Esophagus muscularis mucosa (tissue), 4 donors: ENCODE data around the gene CUBN. TPM values are rescaled to one million over a fixed set of nuclear protein-coding genes. Genes with fewer than 3 reads are reported as not detected.

Experiments
- DNase-seq: peaks from one replicate; pipeline ENCODE4 v3.0.0-alpha.2; 2017; ENCODE audit errors: extremely low spot score
- H3K27ac ChIP-seq, 4 donors: fragments of 200-600 bp; sonication (generic); replicated peaks in 1 of 4; 1 replicate in 3 of 4; 2 replicates in 1 of 4; pipeline ENCODE4 v1.5.1; 2016 to 2019; ENCODE audit warnings: mild to moderate bottlenecking in 1 of 4
- H3K27me3 ChIP-seq, 4 donors: fragments of 200-600 bp; sonication (generic); one replicate each; pipeline versions ENCODE4 v1.5.1 to v1.6.0; 2016 to 2019
- H3K36me3 ChIP-seq, 4 donors: fragments of 200-600 bp; sonication (generic); one replicate each; pipeline ENCODE4 v1.5.1; 2016 to 2019
- H3K4me1 ChIP-seq, 4 donors: fragments of 200-600 bp; sonication (generic); one replicate each; pipeline ENCODE4 v1.5.1; 2016 to 2019
- H3K4me3 ChIP-seq, 4 donors: fragments of 200-600 bp; sonication (generic); 1 replicate in 2 of 4; 2 replicates in 2 of 4; pipeline ENCODE4 v1.5.1; 2016 to 2019; ENCODE audit warnings: mild to moderate bottlenecking in 4 of 4, moderate library complexity in 1 of 4
- H3K9me3 ChIP-seq, 4 donors: fragments of 200-600 bp; sonication (generic); 1 replicate in 3 of 4; 2 replicates in 1 of 4; pipeline ENCODE4 v1.5.1; 2016 to 2019
- CTCF ChIP-seq, 3 experiments: fragments of 200-600 bp in 2 of 3; fragments of 450-650 bp in 1 of 3; sonication (generic) in 2 of 3; IDR thresholded peaks; one replicate each; pipeline ENCODE4 v1.5.1; 2017 to 2019; ENCODE audit warnings: antibody characterized with exemption in 3 of 3, mild to moderate bottlenecking in 2 of 3, moderate library complexity in 1 of 3
- EP300 ChIP-seq: sonication (generic); formaldehyde crosslinking; IDR thresholded peaks from one replicate; pipeline ENCODE4 v1.6.1; 2017; ENCODE audit warnings: antibody characterized with exemption
- POLR2A ChIP-seq: fragments of 450-650 bp; IDR thresholded peaks from one replicate; pipeline ENCODE4 v1.6.1; 2017; ENCODE audit warnings: antibody characterized with exemption, moderate library complexity, mild to moderate bottlenecking, low read depth
- POLR2AphosphoS5 ChIP-seq, 2 donors: sonication (generic); formaldehyde crosslinking; IDR thresholded peaks; one replicate each; pipeline ENCODE4 v1.6.1; 2017; ENCODE audit warnings: antibody characterized with exemption in 2 of 2
- WGBS: methylation state at CpG from one replicate; pipeline ENCODE4 v1.1.5; 2018; 5-methylcytosine and 5-hydroxymethylcytosine counted together
- intact Hi-C: fragments of 100-400 bp; cut with DNase I; formaldehyde crosslinking; loops from one replicate; pipeline ENCODE4 v1.15.1; 2023
- total RNA-seq, 4 donors: library from RNA; depleted of rRNA; stranded (reverse); fragments of >200 nt; gene quantifications; one replicate each; pipeline versions ENCODE4 v1.1.0 to v1.2.1, GENCODE V29; 2016

The CUBN gene
- total RNA-seq, 4 donors from 2014 or later: 1.3 to 4.6 (median 2.3) TPM

- Histone ChIP-seq H3K4me3 (no peak overlapping the region), H3K36me3 (no peaks in the 10 kb centered on the region), H3K27me3 (no peaks in the 10 kb centered on the region), H3K4me1 (no peaks in the 10 kb centered on the region), H3K27ac (no peak overlapping the region), H3K9me3 (no peaks in the 10 kb centered on the region)
- intact Hi-C loops: no loop called here
- DNase-seq: no peak
- WGBS: 83% methylated on average over 1 of the region's 1 CpG
- TF ChIP-seq POLR2AphosphoS5 (IDR thresholded peaks at IDR 0.05) (no peak), POLR2A (no peak), CTCF (IDR thresholded peaks at IDR 0.05) (no peak), EP300 (no peak)
Measured at GRCh38 chr10:16902606-16903005, 227.0 kb downstream of the CUBN start.

GRCh38 chr10:16901106-16901505 lies 228.5 kb downstream of the CUBN start:
- Histone ChIP-seq H3K27ac (no peak overlapping the region), H3K4me3 (no peak overlapping the region), H3K4me1 (no peaks in the 10 kb centered on the region), H3K9me3 (no peaks in the 10 kb centered on the region), H3K36me3 (no peaks in the 10 kb centered on the region), H3K27me3 (no peaks in the 10 kb centered on the region)
- TF ChIP-seq EP300 (no peak), POLR2AphosphoS5 (IDR thresholded peaks at IDR 0.05) (no peak), CTCF (IDR thresholded peaks at IDR 0.05) (no peak), POLR2A (no peak)
- intact Hi-C loops: no loop called here
- 50% methylated on average over 2 of the region's 2 CpGs for WGBS
- no peak for DNase-seq

DNA sequence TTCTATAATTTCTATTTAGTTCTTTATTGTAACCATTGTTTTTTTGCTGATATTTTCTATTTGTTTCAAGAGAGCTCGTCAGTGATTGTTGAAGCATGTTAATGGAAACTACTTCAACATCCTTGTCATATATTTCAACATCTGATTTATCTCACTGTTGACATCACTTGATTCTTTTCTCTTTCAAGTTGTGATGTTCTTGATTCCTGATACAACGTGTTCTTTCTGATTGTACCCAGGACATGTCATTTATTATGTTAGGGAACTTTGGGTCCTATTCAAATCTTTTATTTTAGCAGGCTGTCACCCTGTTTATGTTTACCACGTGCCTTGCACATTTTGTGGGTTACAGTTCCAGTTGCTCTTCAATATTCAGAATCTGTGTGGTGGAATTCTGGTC lies 232.6 kb downstream of the CUBN start:
- no peak overlapping the region for H3K27ac ChIP-seq
- H3K4me1 ChIP-seq: peaks cover 0 to 5% (median 0%) of the 10 kb centered on the region in 4 donors
- no peak for DNase-seq
- no peak for TF ChIP-seq POLR2A
- no peak for TF ChIP-seq POLR2AphosphoS5 (IDR thresholded peaks at IDR 0.05)
- TF ChIP-seq EP300: no peak
- no peak for TF ChIP-seq CTCF (IDR thresholded peaks at IDR 0.05)
- no peaks in the 10 kb centered on the region for H3K9me3 ChIP-seq
- WGBS: 93% methylated on average over 3 of the region's 3 CpGs
- no peaks in the 10 kb centered on the region for H3K27me3 ChIP-seq
- intact Hi-C loops: no loop called here
- H3K4me3 ChIP-seq: no peak overlapping the region
- H3K36me3 ChIP-seq: no peaks in the 10 kb centered on the region

DNA sequence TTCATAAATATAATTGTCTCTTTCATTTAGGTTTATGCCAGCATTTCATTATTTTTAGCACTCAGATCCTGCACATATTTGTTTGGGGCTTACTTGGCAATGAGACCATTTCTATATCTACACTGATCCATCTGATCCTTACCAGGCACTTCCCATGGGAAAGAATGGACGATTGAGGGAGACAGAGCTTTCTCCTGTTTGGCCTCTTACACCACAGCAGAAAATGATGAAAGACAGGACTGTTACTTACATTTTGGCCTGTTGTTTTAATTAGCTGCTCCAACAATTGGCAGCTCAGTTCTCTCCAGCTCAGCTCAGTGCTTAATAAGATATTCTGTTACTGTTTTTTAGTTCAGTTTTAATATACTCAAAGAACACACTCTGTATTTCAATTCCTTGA lies 234.8 kb downstream of the CUBN start:
- TF ChIP-seq POLR2A (no peak), CTCF (IDR thresholded peaks at IDR 0.05) (no peak)
- WGBS: 29% methylated on average over 1 of the region's 1 CpG
- H3K4me1 ChIP-seq: peaks cover 0 to 5% (median 2%) of the 10 kb centered on the region in 4 donors
- H3K27ac ChIP-seq: no peak overlapping the region
- H3K9me3 ChIP-seq: no peaks in the 10 kb centered on the region
- H3K4me3 ChIP-seq: no peak overlapping the region
- H3K36me3 ChIP-seq: no peaks in the 10 kb centered on the region
- intact Hi-C loops: no loop called here
- DNase-seq: no peak
- no peaks in the 10 kb centered on the region for H3K27me3 ChIP-seq

DNA sequence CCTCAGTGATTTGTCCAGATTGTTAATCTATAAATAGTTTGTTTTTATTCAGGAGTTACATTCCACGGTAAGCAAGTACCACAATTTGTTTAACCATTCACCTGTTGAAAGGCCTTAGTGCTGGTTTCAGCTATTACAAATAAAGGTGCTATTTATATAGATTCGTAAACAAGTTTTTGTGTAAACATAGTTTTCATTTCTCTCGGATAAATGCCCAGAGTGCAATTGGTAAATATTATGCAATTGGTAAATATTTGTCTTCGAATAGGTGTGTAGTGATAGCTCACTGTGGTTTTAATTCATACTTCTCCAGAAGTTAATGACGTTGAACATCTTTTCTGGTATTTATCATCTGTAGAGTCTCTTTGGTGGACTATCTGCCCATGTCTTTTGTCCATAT lies 235.9 kb downstream of the CUBN start:
- intact Hi-C loops: no loop called here
- no peaks in the 10 kb centered on the region for H3K9me3 ChIP-seq
- H3K4me1 ChIP-seq: peaks cover 0 to 5% (median 2%) of the 10 kb centered on the region in 4 donors
- H3K27me3 ChIP-seq: no peaks in the 10 kb centered on the region
- H3K27ac ChIP-seq: no peak overlapping the region
- TF ChIP-seq EP300: no peak
- no peak for TF ChIP-seq POLR2A
- no peak for TF ChIP-seq POLR2AphosphoS5 (IDR thresholded peaks at IDR 0.05)
- no peak for TF ChIP-seq CTCF (IDR thresholded peaks at IDR 0.05)
- 70% methylated on average over 5 of the region's 5 CpGs for WGBS
- no peaks in the 10 kb centered on the region for H3K36me3 ChIP-seq
- no peak for DNase-seq
- no peak overlapping the region for H3K4me3 ChIP-seq
